Stimulated activated CD4-positive, alpha-beta T cell treated with anti-CD3 and anti-CD28 coated beads, Interleukin-4, amount 100 ng/mL, for 1 hour (primary cell): ENCODE data around the gene SIAH3.
"Not testable (repeated sequence)": the region's sequence is repeated elsewhere in the genome, so short reads cannot be mapped to it uniquely, and the experiment has no call there.

Experiments used
- DNase-seq: peaks from one replicate; pipeline ENCODE4 v3.0.0-alpha.2; 2020

The SIAH3 gene, protein sequence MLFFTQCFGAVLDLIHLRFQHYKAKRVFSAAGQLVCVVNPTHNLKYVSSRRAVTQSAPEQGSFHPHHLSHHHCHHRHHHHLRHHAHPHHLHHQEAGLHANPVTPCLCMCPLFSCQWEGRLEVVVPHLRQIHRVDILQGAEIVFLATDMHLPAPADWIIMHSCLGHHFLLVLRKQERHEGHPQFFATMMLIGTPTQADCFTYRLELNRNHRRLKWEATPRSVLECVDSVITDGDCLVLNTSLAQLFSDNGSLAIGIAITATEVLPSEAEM

DNA sequence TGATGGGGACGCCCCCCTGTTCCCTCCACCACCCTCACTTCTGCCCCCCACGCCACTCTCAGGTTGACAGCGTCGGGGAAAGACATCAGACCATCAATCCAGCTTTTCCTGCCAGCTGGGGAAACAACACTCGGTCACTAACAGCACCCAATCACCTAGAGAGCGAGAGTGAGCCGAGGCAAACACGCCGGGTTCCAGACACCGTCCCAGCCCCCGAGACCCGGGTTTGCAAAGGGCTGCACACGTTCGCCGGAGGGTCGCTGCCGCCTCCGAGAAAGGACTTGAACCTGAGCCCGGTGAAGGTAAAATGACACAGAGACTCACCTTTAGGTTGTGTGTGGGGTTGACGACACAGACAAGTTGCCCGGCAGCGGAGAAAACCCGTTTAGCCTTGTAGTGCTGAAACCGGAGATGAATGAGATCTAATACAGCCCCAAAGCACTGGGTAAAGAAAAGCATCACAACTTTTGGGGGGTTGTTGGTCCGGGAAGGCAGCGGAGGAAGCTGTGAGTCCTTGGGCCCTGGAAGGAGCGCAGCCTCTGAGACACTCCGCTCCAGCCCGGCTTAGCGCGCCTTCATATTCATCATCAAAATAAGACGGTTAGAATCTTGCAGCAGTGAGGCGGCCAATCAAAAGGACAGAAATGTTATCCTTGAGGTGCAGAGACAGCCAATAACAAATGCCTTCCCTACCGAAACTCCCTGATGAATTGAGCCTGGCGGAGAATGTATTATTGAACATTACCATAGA lies at the start of gene SIAH3:
TSS of gene SIAH3 (minus strand) at position 583 of the 751 bp plus-strand sequence. CDS start at position 459, 124 bp downstream.
- DNase-seq, result peak; percentile 11

DNA sequence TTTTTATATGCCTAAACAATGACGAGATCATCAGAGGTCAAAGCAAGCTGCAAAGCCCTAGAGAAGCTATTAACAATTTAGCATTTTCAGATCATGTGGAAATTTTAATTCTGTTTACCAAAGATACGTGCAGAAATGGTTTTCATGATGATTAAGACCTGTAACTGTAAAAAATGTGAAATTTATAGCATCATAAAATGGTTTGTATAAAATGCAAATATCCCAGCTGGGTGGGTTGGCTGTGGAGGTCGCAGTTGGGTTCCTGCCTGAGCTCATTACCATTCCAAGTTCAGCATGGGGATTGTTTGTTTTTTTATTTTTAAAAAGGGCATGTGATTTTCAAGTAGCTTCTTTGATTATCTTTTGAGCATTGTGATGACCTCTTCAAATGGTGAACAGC lies 47.9 kb upstream of the SIAH3 start:
- no peak for DNase-seq

DNA sequence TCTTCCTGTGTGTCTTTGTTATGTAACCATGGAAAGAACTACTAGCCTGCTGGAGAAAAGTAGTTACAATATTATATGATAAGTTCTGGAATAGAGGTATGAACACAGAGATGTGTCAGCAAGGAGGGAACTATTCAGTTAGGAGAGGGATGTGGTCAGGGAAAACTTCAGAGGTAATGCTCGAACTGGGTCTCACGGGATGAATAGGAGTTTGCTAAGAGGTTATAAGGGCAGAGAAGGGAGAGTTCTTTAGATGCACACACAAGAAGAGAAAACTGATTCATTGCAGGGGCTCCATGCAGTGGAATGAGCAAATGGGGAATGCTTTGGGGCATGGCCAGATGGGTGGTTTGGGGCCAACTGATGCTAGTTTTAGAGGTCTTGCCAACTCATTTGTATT lies 46.0 kb upstream of the SIAH3 start:
- no peak for DNase-seq

DNA sequence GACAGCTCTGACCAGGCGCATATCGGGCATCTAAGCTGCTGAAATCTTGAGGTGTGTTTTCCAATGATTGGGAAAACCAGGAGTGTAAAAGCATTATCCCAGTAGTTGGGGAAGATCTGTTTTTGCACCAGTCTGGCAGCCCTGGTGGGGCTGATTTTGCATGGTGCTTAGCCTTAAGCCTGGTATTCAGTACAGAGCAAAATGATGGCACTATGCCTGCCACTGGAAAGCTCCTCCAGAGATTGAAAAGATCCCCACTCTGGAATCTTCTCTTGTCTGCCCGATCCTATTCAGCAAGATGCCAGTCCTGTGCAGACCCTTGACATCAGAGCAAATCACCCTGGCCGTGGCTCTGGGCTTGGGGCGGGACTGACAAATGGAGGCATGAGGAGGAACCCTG lies 44.7 kb upstream of the SIAH3 start:
- DNase-seq, result no peak

DNA sequence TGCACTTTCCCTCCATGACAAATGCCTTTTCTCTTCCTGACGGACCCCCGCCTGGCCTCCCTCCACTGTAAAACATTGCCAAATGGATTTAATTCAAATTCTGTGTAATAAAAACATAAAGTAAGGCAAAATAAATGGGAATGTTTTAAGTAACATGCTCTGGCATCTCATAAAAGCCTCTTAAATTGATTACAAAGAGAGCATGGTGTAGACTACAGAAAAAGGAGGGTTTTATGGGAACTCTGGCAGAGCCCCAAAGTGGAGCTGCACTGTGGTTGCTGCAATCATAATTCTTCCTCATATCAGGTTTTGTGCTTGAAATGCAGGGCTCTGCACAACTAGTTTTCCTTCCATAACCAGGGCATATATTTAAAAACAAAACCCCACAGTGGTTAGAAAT lies 44.3 kb upstream of the SIAH3 start:
- no peak for DNase-seq

DNA sequence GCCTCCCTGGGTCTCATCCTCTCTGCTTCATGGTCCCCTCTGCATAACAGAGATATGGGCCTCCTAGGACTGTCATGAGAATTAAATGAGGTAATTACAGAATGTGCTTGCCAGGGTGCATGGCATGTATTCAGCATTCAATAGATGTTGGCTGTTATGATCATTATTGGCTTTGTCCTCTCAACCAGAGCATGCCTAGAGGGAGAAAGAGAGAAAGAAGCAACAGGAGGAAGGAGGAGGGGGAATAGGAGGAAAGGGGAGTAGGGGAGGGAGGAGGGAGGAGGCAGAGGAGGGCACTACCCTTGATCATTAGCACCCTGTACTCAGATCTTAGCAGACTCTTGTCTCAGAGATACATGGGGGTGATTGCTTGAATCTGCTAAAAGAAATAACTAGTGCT lies 41.0 kb upstream of the SIAH3 start:
- DNase-seq, result no peak

DNA sequence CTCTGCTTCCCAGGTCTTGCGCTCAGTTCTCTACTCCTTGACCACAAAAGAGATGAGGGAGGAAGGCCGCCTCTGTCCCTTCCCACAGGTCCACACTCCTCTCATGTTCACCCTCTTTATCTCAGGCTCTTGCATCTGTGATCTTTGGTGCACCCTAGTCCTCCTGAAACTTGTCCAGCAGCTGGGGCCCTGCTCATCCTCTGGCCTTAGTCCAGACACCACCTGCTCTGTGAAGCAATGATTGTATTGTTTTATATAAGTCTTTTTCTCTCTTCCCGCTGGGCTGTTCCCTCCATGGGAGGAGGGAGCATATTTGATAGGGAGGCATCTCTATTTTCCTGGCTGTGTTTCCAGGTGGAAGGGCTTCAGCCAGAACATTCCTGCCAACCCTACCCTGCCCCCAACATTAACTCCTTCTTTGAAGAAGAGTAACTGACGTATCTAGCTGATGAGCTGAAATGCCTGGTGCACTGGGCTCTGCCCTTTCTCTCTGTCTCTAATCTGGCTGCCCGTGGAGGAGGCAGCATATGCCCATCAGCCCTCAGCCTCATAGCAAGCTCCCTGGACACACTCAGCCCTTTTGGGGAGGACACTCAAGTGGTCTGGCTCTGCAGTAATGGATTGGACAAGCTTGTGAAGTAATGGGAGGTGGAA lies 38.2 kb upstream of the SIAH3 start:
- DNase-seq, result no peak

DNA sequence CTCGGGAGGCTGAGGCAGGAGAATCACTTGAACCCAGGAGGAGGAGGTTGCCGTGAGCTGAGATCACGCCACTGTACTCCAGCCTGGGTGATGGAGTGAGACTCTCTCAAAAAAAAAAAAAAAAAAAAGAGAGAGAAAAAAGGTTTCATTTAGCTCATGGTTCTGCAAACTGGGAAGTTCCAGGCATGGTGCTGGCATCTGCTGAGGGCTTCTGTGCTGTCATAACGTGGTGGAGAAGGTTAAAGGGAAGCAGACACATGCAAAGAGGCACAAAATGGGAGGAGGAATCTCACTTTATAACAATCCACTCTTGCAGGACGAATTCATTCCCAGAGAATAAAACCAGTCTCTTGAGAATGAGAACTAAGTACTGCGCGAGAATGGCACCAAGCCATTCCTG lies 34.9 kb upstream of the SIAH3 start:
- no peak for DNase-seq

DNA sequence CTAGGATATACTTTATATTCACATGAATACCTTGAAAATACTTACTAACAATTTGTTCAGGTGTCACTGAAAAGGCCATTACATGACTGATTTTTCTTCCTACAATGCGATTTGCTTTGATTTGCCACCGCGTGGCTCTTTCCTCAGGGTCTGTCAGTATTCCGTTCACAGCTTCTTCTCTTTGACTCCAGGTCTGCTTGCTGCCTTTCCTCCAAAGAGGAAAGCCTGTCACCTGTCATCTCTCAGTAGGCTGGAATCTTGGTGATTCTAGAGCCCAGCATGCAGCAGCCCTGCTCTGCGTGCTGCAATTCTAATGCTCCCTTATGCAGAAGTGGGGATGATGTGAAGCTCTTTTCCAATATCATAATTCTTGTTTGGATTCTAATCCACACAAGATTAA lies 33.6 kb upstream of the SIAH3 start:
- no peak for DNase-seq

DNA sequence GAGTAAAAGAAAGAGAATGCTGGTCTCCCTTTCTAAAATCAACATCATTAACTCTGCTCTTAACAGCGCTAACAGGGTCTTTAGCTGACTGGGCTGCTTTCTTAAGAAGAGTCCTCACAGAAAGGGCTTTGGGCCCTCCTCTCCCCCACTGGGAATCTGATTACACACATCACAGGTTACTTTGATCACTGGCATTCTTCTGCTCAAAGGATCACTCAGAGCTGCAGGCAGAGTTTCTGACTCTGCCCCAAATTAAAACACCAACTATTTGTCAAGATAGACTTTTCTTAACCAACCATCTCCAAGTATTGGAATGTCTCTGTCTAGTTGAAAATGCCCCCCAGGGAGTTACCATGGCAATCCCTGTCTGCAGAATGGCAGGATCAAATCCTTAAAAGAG lies 31.1 kb upstream of the SIAH3 start:
- DNase-seq, result no peak

DNA sequence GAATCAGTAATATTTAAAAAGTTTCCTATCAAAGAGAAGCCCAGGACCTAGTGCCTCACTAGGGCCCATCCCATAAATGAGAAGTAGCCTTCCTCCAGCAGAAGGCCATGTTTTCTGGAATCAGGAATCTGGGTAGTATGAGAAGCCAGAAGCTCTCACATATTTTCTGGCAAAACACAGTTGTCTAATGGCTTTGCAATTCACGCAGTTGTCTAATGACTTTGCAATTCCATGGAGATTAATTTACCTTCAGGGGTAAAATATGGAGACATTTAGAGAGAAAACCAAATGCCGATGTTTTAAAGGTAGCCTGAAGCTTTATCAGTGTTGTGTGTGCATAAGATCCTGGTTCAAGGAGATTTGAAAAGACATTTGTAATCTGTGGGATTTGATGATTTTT lies 29.8 kb upstream of the SIAH3 start:
- no peak for DNase-seq

DNA sequence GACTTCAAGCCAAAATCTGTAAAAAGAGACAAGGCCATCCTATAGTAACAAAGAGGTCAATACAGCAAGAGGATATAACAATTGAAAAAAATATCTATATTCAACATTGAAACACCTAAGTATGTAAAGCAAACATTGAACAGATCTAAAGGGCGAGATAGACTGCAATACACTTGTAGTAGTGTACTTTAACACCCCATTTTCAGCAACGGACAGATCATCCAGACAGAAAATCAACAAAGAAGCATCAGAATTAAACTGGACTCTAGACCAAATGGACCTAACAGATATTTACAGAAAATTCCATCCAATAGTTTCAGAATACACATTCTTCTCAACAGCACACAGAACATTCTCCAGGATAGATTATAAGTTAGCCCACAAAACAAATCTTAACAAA lies 28.7 kb upstream of the SIAH3 start:
- DNase-seq, result no peak

DNA sequence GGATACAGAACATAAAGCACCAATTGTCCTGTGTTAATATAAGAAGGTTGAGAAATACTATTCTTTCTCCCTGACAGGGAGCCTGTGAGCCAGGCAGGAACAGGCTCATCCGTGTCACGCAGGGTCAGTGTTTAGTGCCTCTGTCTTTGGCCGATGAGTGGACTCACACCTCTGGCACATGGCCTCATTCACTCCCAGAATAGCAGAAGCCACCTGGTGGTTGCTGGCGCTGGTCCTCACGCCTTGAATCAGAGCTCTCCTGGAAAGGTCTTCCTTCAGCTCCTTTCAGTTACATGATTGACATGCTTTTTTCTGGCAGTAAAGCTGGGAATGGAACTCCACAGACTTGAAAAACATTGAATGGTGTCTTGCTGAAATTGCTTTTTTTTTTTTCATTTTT lies 28.1 kb upstream of the SIAH3 start:
- no peak for DNase-seq

DNA sequence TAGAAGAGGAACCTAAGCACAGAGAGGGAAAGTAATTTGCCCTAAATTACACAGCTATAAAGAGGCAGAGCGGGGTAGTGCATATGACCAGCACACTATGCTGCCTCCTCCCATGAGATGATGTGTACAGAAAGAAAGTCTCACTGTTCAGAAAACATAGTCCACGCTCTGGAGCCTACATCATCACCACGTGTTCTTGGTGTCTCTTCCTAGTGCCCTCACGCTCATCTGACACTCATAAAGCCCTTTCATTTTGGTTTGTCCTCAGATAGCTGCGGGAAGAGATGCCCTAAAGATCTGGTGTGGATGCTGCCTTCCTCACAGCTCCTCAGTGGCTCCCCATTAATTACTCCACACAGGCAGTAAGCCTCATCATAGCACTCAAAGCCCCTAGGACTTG lies 27.4 kb upstream of the SIAH3 start:
- DNase-seq, result no peak

DNA sequence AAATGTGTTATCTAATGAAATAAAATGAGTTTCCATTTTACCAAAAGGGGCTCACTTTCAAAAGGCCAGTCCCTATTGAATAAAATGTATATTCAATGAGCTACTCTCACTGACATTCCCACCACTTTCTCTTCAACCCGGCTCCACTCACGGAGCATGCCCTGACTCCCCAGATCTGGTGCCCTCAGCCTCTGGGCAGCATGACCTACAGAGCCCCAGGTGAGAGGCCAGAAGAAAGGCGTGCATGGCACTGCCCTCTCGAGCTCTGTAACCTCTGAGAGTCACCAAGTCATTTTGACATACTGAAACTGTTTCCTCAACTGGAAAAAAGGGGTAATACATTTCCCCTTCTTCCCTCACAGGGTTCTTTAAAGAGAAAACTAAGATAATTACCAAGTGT lies 25.2 kb upstream of the SIAH3 start:
- DNase-seq, result no peak

DNA sequence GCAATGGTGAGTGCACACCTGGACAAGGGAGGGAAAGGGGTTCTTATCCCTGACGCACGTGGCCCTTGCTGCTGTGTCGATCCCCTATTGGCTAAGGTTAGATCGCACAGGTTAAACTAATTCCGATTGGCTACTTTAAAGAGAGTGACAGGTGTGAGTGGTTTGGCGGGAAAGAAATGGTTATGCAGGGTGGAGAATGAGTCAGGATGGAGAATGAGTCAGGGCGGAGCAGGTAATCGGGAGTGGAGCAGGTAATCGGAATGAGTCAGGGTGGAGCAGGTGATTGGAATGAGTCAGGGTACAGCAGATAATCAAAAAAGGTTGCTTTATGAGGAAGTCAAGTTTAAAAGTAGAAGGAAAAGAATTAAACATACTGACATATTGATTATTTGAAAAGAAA lies 24.4 kb upstream of the SIAH3 start:
- no peak for DNase-seq

DNA sequence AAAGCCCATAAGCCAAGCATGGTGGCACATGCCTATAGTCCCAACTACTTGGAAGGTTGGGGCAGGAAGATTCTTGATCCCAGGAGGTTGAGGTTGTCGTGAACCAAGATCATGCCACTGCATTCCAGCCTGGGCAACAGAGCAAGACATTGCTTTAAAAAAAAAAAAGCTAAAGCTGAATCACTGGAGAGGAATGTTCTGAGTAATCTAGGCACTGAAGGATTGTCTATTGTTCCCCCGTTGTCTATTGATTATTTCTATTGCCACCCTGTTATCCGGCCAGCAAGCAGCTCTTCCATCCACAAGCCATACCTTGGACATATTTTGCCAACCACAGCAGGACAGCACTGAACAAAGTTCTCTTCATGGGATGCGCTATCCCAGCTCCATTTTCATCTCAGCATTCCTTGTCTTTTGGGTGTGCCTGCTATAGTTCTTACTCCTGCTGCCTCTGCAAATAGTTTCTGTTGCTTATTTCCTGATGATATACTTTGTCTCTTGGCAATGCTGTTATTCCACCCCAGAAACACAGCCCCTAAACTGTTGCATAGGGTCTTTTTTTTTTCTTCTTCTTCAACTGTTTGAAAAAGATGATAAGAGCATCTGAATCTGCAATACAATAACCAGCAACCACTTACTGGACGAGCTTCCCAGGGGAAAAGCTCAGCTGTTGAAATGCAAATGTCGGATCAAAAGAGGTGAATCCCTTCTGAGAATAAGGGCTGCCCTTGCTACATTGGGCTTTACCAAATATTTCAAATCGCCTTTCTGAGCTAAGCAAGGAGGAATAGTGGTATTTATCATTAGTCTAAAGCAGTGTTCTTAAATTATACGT lies 22.2 kb upstream of the SIAH3 start:
- DNase-seq, result no peak

DNA sequence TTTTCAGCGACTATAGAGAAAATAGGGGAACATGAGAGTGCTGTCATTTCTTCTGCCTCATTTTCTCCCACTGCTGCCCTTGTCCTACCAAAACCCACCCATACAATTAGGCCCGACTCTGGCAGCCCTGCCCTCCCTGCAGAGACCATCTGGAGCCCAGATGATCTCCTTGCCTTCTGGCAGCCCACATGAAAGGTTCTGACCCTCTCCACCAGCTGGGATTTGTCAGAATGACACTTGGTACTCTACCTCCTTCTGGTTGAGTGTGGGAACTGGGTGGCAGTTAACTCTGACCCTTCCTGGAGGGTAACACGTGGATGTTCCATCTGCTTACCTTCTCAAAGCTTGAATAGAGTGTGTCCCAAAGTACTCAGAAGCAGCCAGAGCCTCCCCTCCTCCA lies 21.0 kb upstream of the SIAH3 start:
- DNase-seq, result no peak

DNA sequence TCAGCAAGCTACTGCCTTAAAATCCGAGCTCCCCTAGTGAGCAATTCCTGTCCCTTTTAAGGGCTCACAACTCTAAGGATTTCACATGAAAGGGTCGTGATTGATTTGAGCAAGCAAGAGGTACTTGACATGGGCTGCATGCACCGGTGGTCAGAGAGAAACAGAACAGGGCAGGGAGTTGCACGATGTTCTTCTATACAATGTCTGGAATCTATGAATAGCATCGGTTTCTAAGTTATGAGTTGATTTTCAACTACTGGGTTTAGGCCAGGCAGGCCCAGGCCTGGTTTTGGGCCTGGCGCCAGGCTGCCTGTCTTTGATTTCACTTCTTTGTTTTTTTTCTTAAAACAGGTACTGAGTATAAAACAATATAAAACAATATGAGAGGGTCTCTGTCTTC lies 19.6 kb upstream of the SIAH3 start:
- not testable (repeated sequence) for DNase-seq

DNA sequence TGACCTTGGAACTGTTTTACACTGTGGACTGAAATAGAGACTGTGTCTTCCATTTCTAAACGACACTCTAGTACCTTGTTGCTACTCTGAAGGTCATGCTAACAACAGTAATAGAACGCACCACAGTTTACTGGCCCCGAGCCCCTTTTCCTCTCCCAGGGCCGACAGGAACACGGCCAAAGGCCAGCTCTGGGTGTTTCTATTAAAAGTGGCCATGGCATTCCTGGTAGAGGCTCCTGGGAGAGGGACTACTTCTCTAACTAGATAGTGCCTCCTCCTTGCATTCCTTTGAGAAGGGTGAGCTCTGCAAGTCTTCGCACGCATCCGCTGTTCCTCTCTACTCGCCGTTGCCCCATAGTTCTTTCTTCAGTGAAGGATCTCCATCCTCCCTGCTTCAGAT lies 18.7 kb upstream of the SIAH3 start:
- DNase-seq, result no peak

DNA sequence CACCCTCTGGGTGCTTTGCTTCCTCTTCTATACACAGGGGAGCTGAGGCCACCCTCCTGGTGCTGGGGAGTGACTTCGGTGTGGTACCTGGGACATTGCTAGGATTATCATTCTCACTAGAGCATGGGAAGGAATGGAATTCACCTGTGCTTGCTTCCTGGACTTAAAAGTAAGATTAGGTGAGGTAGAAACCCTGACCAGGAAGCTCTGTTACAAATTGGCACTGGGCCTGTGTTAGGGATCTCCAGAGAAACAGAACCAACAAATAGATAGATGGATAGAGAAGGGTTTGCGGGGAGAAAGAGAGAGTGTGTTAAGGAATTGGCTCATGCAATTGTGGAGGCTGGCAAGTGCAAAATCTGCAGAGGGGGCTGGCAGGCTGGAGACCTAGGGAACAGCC lies 13.9 kb upstream of the SIAH3 start:
- no peak for DNase-seq

DNA sequence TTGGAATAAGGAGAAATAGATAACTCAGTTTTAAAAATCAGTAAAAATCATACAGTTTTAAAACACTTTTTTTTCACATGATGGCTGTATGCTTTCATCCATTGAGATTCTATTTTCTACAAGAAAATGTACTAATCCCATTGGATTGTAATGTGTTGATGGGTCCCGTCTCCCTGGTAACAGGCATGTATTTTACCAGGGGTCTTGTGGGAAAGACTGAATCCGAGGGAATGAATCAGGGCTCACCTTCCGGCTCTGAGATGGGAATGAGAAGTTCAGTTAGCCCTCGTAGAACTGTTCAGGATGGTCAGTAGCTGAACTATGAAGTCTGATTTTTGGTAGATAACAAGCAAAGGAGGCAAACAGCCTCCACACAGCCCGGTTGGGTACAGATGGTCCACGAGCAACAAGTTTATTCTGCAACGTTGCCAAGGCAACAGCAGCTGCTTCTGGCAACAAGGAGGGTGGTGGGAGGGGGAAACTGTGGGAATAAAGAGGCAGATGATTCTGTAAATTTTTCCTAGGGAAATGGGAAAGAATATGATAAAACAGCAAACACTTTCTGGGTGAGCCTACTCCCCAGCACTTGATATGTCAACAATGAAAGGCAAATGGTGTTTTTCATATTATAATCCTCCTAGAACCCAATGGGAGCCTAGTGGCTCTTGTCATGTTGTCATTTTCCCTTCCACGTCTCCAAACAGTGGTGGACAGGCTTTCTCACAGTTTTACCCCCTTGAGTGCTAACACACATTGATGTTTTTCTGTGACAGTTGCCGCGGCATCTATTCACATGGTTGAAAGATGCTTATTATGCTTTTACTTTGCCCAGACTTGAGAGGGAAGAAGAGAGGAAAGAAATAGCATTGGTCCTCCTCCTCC lies 12.4 kb upstream of the SIAH3 start:
- DNase-seq, result no peak
